ENCODE data around the gene RFTN1. TPM values are rescaled to one million over a fixed set of nuclear protein-coding genes. Genes with fewer than 3 reads are reported as not detected.

RFTN1 gene
- total RNA-seq, 2 experiments from 2014 or later = 59.9 to 63.4 TPM

GRCh38 chr3:16523778-16524177 is 10.3 kb upstream of the RFTN1 start:
- no peak overlapping the region for H3K27ac Mint-ChIP-seq
- ChIA-PET CTCF (interaction anchor here (1.2 to 1.9 kb wide), 3 partner anchors 26 to 233 kb away, joined by 3 to 7 read pairs (median 3); no protein-coding TSS in a partner anchor), POLR2A (no interaction called here)
- ATAC-seq = no peak
- H3K4me3 Mint-ChIP-seq = no peak overlapping the region
- DNase-seq = no peak
- H3K27me3 Mint-ChIP-seq (ENCODE audit: low read depth) = no peaks in the 10 kb centered on the region
- H3K4me1 Mint-ChIP-seq (ENCODE audit: low read depth) = peaks cover 40% of the 10 kb centered on the region
- H3K9me3 Mint-ChIP-seq (ENCODE audit: insufficient read depth) = peaks cover 17% of the 10 kb centered on the region
- peaks cover 22% of the 10 kb centered on the region for H3K36me3 Mint-ChIP-seq (ENCODE audit: low read depth)

- peaks cover 41% of the 10 kb centered on the region for H3K4me1 Mint-ChIP-seq (ENCODE audit: low read depth)
- H3K27me3 Mint-ChIP-seq (ENCODE audit: low read depth) = no peaks in the 10 kb centered on the region
- POLR2A ChIA-PET = interaction anchor here (0.7 kb wide), 1 partner anchor 209 kb away, joined by 3 read pairs; no protein-coding TSS in a partner anchor
- H3K4me3 Mint-ChIP-seq = no peak overlapping the region
- H3K36me3 Mint-ChIP-seq (ENCODE audit: low read depth) = peaks cover 26% of the 10 kb centered on the region
- H3K9me3 Mint-ChIP-seq (ENCODE audit: insufficient read depth) = peaks cover 25% of the 10 kb centered on the region
- ATAC-seq (no peak), DNase-seq (no peak)
- CTCF ChIA-PET = interaction anchor here (1.2 kb wide), 1 partner anchor 27 kb away, joined by 3 read pairs; no protein-coding TSS in a partner anchor
- no peak overlapping the region for H3K27ac Mint-ChIP-seq
Observed at GRCh38 chr3:16522834-16523233, 9.3 kb upstream of the RFTN1 start.

- Mint-ChIP-seq H3K36me3 (ENCODE audit: low read depth) (peaks cover 31% of the 10 kb centered on the region), H3K4me3 (no peak overlapping the region)
- CTCF ChIA-PET = interaction anchor here (1.4 to 1.5 kb wide), 2 partner anchors 8 to 22 kb away, joined by 4 to 6 read pairs; no protein-coding TSS in a partner anchor
Observed at GRCh38 chr3:16520970-16521881, 7.7 kb upstream of the RFTN1 start.

GRCh38 chr3:16520241-16520969 is 6.9 kb upstream of the RFTN1 start:
- H3K4me3 Mint-ChIP-seq = no peak overlapping the region
- H3K9me3 Mint-ChIP-seq (ENCODE audit: insufficient read depth) = peaks cover 25% of the 10 kb centered on the region
- peaks cover 61% of the 10 kb centered on the region for H3K4me1 Mint-ChIP-seq (ENCODE audit: low read depth)
- ChIA-PET POLR2A (interaction anchor here (1.2 to 2.4 kb wide), 2 partner anchors 8 to 38 kb away, joined by 3 to 9 read pairs; no protein-coding TSS in a partner anchor), CTCF (interaction anchor here (1.5 kb wide), 1 partner anchor 9 kb away, joined by 6 read pairs; no protein-coding TSS in a partner anchor)
- no peak for ATAC-seq
- H3K36me3 Mint-ChIP-seq (ENCODE audit: low read depth) = peaks cover 26% of the 10 kb centered on the region
- H3K27ac Mint-ChIP-seq = no peak overlapping the region
- H3K27me3 Mint-ChIP-seq (ENCODE audit: low read depth) = no peaks in the 10 kb centered on the region
- DNase-seq = no peak

More at GRCh38 chr3:16520970-16521881, 7.7 kb upstream of the RFTN1 start:
- Mint-ChIP-seq H3K9me3 (ENCODE audit: insufficient read depth) (peaks cover 25% of the 10 kb centered on the region), H3K27me3 (ENCODE audit: low read depth) (no peaks in the 10 kb centered on the region), H3K4me1 (ENCODE audit: low read depth) (peaks cover 57% of the 10 kb centered on the region), H3K27ac (no peak overlapping the region)
- no peak for ATAC-seq
- no peak for DNase-seq
- POLR2A ChIA-PET = interaction anchor here (1.2 to 2.4 kb wide), 2 partner anchors 9 to 39 kb away, joined by 3 to 9 read pairs; no protein-coding TSS in a partner anchor

- Mint-ChIP-seq H3K36me3 (ENCODE audit: low read depth) (peaks cover 10% of the 10 kb centered on the region), H3K4me1 (ENCODE audit: low read depth) (peaks cover 64% of the 10 kb centered on the region), H3K27me3 (ENCODE audit: low read depth) (no peaks in the 10 kb centered on the region), H3K27ac (peak overlapping the region; percentile 86), H3K4me3 (peak overlapping the region; percentile 54), H3K9me3 (ENCODE audit: insufficient read depth) (peaks cover 10% of the 10 kb centered on the region)
- no peak for ATAC-seq
- ChIA-PET CTCF (interaction anchor here (0.7 to 2.0 kb wide), 10 partner anchors 10 to 249 kb away, joined by 3 to 17 read pairs (median 5); no protein-coding TSS in a partner anchor), POLR2A (interaction anchor here (0.7 to 2.2 kb wide), 5 partner anchors 11 to 200 kb away, joined by 3 to 12 read pairs (median 3); no protein-coding TSS in a partner anchor)
- DNase-seq = peak; percentile 58
Observed at GRCh38 chr3:16516695-16517481, 3.4 kb upstream of the RFTN1 start.

GRCh38 chr3:16515885-16516420 is 2.5 kb upstream of the RFTN1 start:
- POLR2A ChIA-PET = interaction anchor here (0.6 to 2.2 kb wide), 7 partner anchors 10 to 227 kb away, joined by 3 to 12 read pairs (median 3); no protein-coding TSS in a partner anchor
- Mint-ChIP-seq H3K36me3 (ENCODE audit: low read depth) (peaks cover 17% of the 10 kb centered on the region), H3K9me3 (ENCODE audit: insufficient read depth) (peaks cover 9% of the 10 kb centered on the region), H3K27ac (peak overlapping the region; percentile 86), H3K4me1 (ENCODE audit: low read depth) (peaks cover 67% of the 10 kb centered on the region), H3K27me3 (ENCODE audit: low read depth) (no peaks in the 10 kb centered on the region), H3K4me3 (peak overlapping the region; percentile 54)
- CTCF ChIA-PET = interaction anchor here (0.6 to 2.0 kb wide), 12 partner anchors 11 to 315 kb away, joined by 3 to 17 read pairs (median 5); no protein-coding TSS in a partner anchor
- DNase-seq = no peak
- no peak for ATAC-seq

GRCh38 chr3:16514755-16515353 is 1.4 kb upstream of the RFTN1 start:
- Mint-ChIP-seq H3K27ac (peak overlapping the region; percentile 80), H3K4me1 (ENCODE audit: low read depth) (peaks cover 69% of the 10 kb centered on the region), H3K9me3 (ENCODE audit: insufficient read depth) (peaks cover 9% of the 10 kb centered on the region), H3K4me3 (peak overlapping the region; percentile 94), H3K36me3 (ENCODE audit: low read depth) (peaks cover 25% of the 10 kb centered on the region), H3K27me3 (ENCODE audit: low read depth) (no peaks in the 10 kb centered on the region)
- ATAC-seq (no peak), DNase-seq (no peak)
- CTCF ChIA-PET = no interaction called here
- POLR2A ChIA-PET = interaction anchor here (0.6 to 1.4 kb wide), 3 partner anchors 10 to 199 kb away, joined by 3 read pairs; no protein-coding TSS in a partner anchor

- CTCF ChIA-PET = no interaction called here
- POLR2A ChIA-PET = interaction anchor here (1.2 to 1.4 kb wide), 3 partner anchors 9 to 47 kb away, joined by 3 read pairs; no protein-coding TSS in a partner anchor
- peaks cover 26% of the 10 kb centered on the region for H3K36me3 Mint-ChIP-seq (ENCODE audit: low read depth)
Observed at GRCh38 chr3:16514021-16514700, 662 bp upstream of the RFTN1 start.

GRCh38 chr3:16512435-16513140 is 911 bp downstream of the RFTN1 start:
- DNase-seq = peak; percentile 67
- H3K9me3 Mint-ChIP-seq (ENCODE audit: insufficient read depth) = no peaks in the 10 kb centered on the region
- H3K4me3 Mint-ChIP-seq = peak overlapping the region; percentile 94
- peak overlapping the region; percentile 85 for H3K27ac Mint-ChIP-seq
- peaks cover 84% of the 10 kb centered on the region for H3K4me1 Mint-ChIP-seq (ENCODE audit: low read depth)
- CTCF ChIA-PET = interaction anchor here (0.6 to 4.7 kb wide), 21 partner anchors 12 to 1105 kb away, joined by 3 to 26 read pairs (median 4); no protein-coding TSS in a partner anchor
- POLR2A ChIA-PET = interaction anchor here (0.6 to 2.5 kb wide), 14 partner anchors 9 to 640 kb away, joined by 3 to 23 read pairs (median 4); no protein-coding TSS in a partner anchor
- no peaks in the 10 kb centered on the region for H3K27me3 Mint-ChIP-seq (ENCODE audit: low read depth)
- peak; percentile 57 for ATAC-seq
- peaks cover 31% of the 10 kb centered on the region for H3K36me3 Mint-ChIP-seq (ENCODE audit: low read depth)

More at GRCh38 chr3:16514021-16514700, 662 bp upstream of the RFTN1 start:
- peak overlapping the region; percentile 84 for H3K27ac Mint-ChIP-seq
- ATAC-seq (no peak), DNase-seq (no peak)
- H3K27me3 Mint-ChIP-seq (ENCODE audit: low read depth) = no peaks in the 10 kb centered on the region
- H3K4me3 Mint-ChIP-seq = peak overlapping the region; percentile 94
- peaks cover 9% of the 10 kb centered on the region for H3K9me3 Mint-ChIP-seq (ENCODE audit: insufficient read depth)
- peaks cover 73% of the 10 kb centered on the region for H3K4me1 Mint-ChIP-seq (ENCODE audit: low read depth)
